ENCODE results near the gene MROH9. TPM values are rescaled to one million over a fixed set of nuclear protein-coding genes. Genes with fewer than 3 reads are reported as not detected.

Gene MROH9
- total and polyA plus RNA-seq, 2 experiments from 2014 or later, result 0.06 TPM; not detected in 1

DNA sequence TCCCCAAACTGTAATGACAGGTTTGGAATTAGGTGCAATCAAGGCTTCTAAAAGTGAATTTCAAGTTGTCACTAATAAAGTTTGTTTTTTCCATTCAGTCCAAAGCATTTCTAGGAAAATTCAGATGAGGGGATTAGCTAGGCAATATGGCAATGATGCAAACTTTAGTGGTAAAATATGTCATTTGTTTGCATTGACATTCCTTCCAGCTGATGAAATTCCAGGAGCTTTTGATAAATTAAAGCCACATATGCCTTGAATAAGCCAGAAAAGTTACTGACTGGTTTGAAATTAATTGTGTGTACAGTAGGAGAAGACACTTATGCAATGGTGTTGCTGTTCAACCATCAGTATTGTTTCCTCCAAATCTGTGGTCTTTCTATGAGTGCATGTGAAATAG lies 57.8 kb downstream of the MROH9 start:
- H3K36me3 ChIP-seq (ENCODE audit: insufficient read depth), result no peaks in the 10 kb centered on the region
- Mint-ChIP-seq H3K4me1 (no peaks in the 10 kb centered on the region), H3K36me3 (ENCODE audit: low read depth) (no peaks in the 10 kb centered on the region), H3K4me3 (no peak overlapping the region), H3K27me3 (ENCODE audit: insufficient read depth, low read depth, poor library complexity) (no peaks in the 10 kb centered on the region), H3K27ac (no peak overlapping the region), H3K9me3 (no peaks in the 10 kb centered on the region)
- H3F3A ChIP-seq (replicated peaks; ENCODE audit: low read depth), result no peaks in the 10 kb centered on the region
- DNase-seq (ENCODE audit: low spot score) (no peak), ATAC-seq (no peak)
- H3K79me2 ChIP-seq (replicated peaks; ENCODE audit: insufficient read depth), result no peaks in the 10 kb centered on the region
- no peaks in the 10 kb centered on the region; the same call in 1 of the 2 replicates for H3K9me2 ChIP-seq (ENCODE audit: insufficient read depth)
- no peaks in the 10 kb centered on the region for H4K20me1 ChIP-seq (replicated peaks; ENCODE audit: insufficient read depth)
- no peak overlapping the region for H3K4me2 ChIP-seq
- H2AFZ ChIP-seq, result no peak overlapping the region
- H3K27ac ChIP-seq (ENCODE audit: low read depth), result no peak overlapping the region
- H3K4me3 ChIP-seq, result no peak overlapping the region
- no peak for TF ChIP-seq CREB1 (CRISPR knock-in tag; IDR thresholded peaks at IDR 0.05; ENCODE audit: low read depth)
- no peak for TF ChIP-seq ZNF462 (CRISPR knock-in tag; IDR thresholded peaks at IDR 0.05)
- no peak for TF ChIP-seq JUNB (IDR thresholded peaks at IDR 0.05; ENCODE audit: unreplicated experiment)
- TF ChIP-seq, protein P1, sequence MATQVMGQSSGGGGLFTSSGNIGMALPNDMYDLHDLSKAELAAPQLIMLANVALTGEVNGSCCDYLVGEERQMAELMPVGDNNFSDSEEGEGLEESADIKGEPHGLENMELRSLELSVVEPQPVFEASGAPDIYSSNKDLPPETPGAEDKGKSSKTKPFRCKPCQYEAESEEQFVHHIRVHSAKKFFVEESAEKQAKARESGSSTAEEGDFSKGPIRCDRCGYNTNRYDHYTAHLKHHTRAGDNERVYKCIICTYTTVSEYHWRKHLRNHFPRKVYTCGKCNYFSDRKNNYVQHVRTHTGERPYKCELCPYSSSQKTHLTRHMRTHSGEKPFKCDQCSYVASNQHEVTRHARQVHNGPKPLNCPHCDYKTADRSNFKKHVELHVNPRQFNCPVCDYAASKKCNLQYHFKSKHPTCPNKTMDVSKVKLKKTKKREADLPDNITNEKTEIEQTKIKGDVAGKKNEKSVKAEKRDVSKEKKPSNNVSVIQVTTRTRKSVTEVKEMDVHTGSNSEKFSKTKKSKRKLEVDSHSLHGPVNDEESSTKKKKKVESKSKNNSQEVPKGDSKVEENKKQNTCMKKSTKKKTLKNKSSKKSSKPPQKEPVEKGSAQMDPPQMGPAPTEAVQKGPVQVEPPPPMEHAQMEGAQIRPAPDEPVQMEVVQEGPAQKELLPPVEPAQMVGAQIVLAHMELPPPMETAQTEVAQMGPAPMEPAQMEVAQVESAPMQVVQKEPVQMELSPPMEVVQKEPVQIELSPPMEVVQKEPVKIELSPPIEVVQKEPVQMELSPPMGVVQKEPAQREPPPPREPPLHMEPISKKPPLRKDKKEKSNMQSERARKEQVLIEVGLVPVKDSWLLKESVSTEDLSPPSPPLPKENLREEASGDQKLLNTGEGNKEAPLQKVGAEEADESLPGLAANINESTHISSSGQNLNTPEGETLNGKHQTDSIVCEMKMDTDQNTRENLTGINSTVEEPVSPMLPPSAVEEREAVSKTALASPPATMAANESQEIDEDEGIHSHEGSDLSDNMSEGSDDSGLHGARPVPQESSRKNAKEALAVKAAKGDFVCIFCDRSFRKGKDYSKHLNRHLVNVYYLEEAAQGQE (IDR thresholded peaks at IDR 0.05; ENCODE audit: unreplicated experiment), result no peak
- no peak for TF ChIP-seq POLR2AphosphoS5 (IDR thresholded peaks at IDR 0.05; ENCODE audit: low read depth)
- TF ChIP-seq NANOG (IDR thresholded peaks at IDR 0.05; ENCODE audit: borderline replicate concordance), result no peak
- no peaks in the 10 kb centered on the region for H3K27me3 ChIP-seq (ENCODE audit: insufficient read depth)
- H3K4me1 ChIP-seq (ENCODE audit: insufficient read depth), result no peaks in the 10 kb centered on the region

All from GM23338 (cell line).